Activated CD4-positive, alpha-beta memory T cell treated with anti-CD3 and anti-CD28 coated beads, Interleukin-2, amount 10 ng/mL, durations not matched to agents 7 days and 5 days (primary cell): ENCODE measurements around the gene NWD2. TPM values are rescaled to one million over a fixed set of nuclear protein-coding genes. Genes with fewer than 3 reads are reported as not detected.
"Not testable (repeated sequence)": the region's sequence is repeated elsewhere in the genome, so short reads cannot be mapped to it uniquely, and the experiment has no call there.

Source experiments
- CTCF ChIA-PET: fragments of 350-600 bp; sonication (Branson Sonifier 250); formaldehyde crosslinking; loops from one replicate; lab custom pipeline; 2021; ENCODE audit warnings: antibody characterized with exemption, inconsistent platforms; lab: Charles Lee
- POLR2A ChIA-PET: fragments of 350-600 bp; sonication (Branson Sonifier 250); formaldehyde crosslinking; loops from one replicate; lab custom pipeline; 2021; ENCODE audit warnings: antibody characterized with exemption; lab: Charles Lee
- DNase-seq: peaks from one replicate; pipeline ENCODE4 v3.0.0-alpha.2; 2020
- H3K27ac Mint-ChIP-seq: one replicate; pipeline ENCODE4 v1.8.0; 2021; ENCODE audit warnings: mild to moderate bottlenecking, mixed read lengths
- H3K27me3 Mint-ChIP-seq: one replicate; pipeline ENCODE4 v1.8.0; 2021; ENCODE audit warnings: mixed read lengths
- H3K36me3 Mint-ChIP-seq: one replicate; pipeline ENCODE4 v1.8.0; 2021; ENCODE audit warnings: low read depth, mixed read lengths
- H3K4me1 Mint-ChIP-seq: one replicate; pipeline ENCODE4 v1.8.0; 2021; ENCODE audit warnings: mixed read lengths
- H3K4me3 Mint-ChIP-seq: one replicate; pipeline ENCODE4 v1.8.0; 2021; ENCODE audit warnings: mild to moderate bottlenecking, mixed read lengths
- H3K9me3 Mint-ChIP-seq: one replicate; pipeline ENCODE4 v1.8.0; 2021; ENCODE audit warnings: mixed read lengths
- total RNA-seq, 2 experiments: library from RNA; stranded (reverse); gene quantifications; one replicate each; pipeline ENCODE4 v1.2.3, GENCODE V29; 2021

Gene NWD2
- total RNA-seq, 2 experiments from 2014 or later: not detected

- no peak overlapping the region for H3K4me3 Mint-ChIP-seq
- POLR2A ChIA-PET: no interaction called here
- no peaks in the 10 kb centered on the region for H3K4me1 Mint-ChIP-seq
- CTCF ChIA-PET: interaction anchor here (1.0 kb wide), 1 partner anchor 23 kb away, joined by 3 read pairs; no protein-coding TSS in a partner anchor
- H3K36me3 Mint-ChIP-seq: no peaks in the 10 kb centered on the region
- peaks cover 29% of the 10 kb centered on the region for H3K27me3 Mint-ChIP-seq
- DNase-seq: no peak
- no peaks in the 10 kb centered on the region for H3K9me3 Mint-ChIP-seq
- H3K27ac Mint-ChIP-seq: no peak overlapping the region
Observed at GRCh38 chr4:37476256-37476655, 231.7 kb downstream of the NWD2 start.

GRCh38 chr4:37476691-37477090 is 232.1 kb downstream of the NWD2 start:
- no peaks in the 10 kb centered on the region for H3K9me3 Mint-ChIP-seq
- H3K27ac Mint-ChIP-seq: no peak overlapping the region
- H3K4me3 Mint-ChIP-seq: no peak overlapping the region
- H3K4me1 Mint-ChIP-seq: no peaks in the 10 kb centered on the region
- no peak for DNase-seq
- H3K36me3 Mint-ChIP-seq: no peaks in the 10 kb centered on the region
- CTCF ChIA-PET: interaction anchor here (1.0 kb wide), 1 partner anchor 24 kb away, joined by 3 read pairs; no protein-coding TSS in a partner anchor
- POLR2A ChIA-PET: no interaction called here
- H3K27me3 Mint-ChIP-seq: peaks cover 29% of the 10 kb centered on the region

GRCh38 chr4:37477126-37477525 is 232.6 kb downstream of the NWD2 start:
- H3K27me3 Mint-ChIP-seq: peaks cover 26% of the 10 kb centered on the region
- DNase-seq: no peak
- H3K4me3 Mint-ChIP-seq: no peak overlapping the region
- H3K36me3 Mint-ChIP-seq: no peaks in the 10 kb centered on the region
- ChIA-PET POLR2A (no interaction called here), CTCF (no interaction called here)
- H3K27ac Mint-ChIP-seq: no peak overlapping the region
- no peaks in the 10 kb centered on the region for H3K9me3 Mint-ChIP-seq
- no peaks in the 10 kb centered on the region for H3K4me1 Mint-ChIP-seq

GRCh38 chr4:37478151-37478550 is 233.6 kb downstream of the NWD2 start:
- Mint-ChIP-seq H3K27ac (no peak overlapping the region), H3K4me1 (no peaks in the 10 kb centered on the region), H3K27me3 (peaks cover 21% of the 10 kb centered on the region), H3K4me3 (no peak overlapping the region), H3K36me3 (no peaks in the 10 kb centered on the region), H3K9me3 (no peaks in the 10 kb centered on the region)
- ChIA-PET CTCF (no interaction called here), POLR2A (no interaction called here)
- no peak for DNase-seq

- Mint-ChIP-seq H3K27ac (no peak overlapping the region), H3K9me3 (no peaks in the 10 kb centered on the region), H3K27me3 (peaks cover 14% of the 10 kb centered on the region), H3K4me1 (no peaks in the 10 kb centered on the region), H3K36me3 (no peaks in the 10 kb centered on the region), H3K4me3 (no peak overlapping the region)
- ChIA-PET CTCF (no interaction called here), POLR2A (no interaction called here)
- no peak for DNase-seq
Observed at GRCh38 chr4:37480509-37480908, 236.0 kb downstream of the NWD2 start.

GRCh38 chr4:37481547-37482122 is 237.1 kb downstream of the NWD2 start:
- POLR2A ChIA-PET: no interaction called here
- no peak for DNase-seq
- H3K9me3 Mint-ChIP-seq: no peaks in the 10 kb centered on the region
- H3K4me3 Mint-ChIP-seq: no peak overlapping the region
- H3K27me3 Mint-ChIP-seq: peaks cover 11% of the 10 kb centered on the region
- CTCF ChIA-PET: no interaction called here
- no peaks in the 10 kb centered on the region for H3K4me1 Mint-ChIP-seq
- no peaks in the 10 kb centered on the region for H3K36me3 Mint-ChIP-seq
- no peak overlapping the region for H3K27ac Mint-ChIP-seq

- no peak overlapping the region for H3K27ac Mint-ChIP-seq
- no peaks in the 10 kb centered on the region for H3K9me3 Mint-ChIP-seq
- peaks cover 10% of the 10 kb centered on the region for H3K27me3 Mint-ChIP-seq
- ChIA-PET CTCF (no interaction called here), POLR2A (no interaction called here)
- H3K4me1 Mint-ChIP-seq: no peaks in the 10 kb centered on the region
- no peak overlapping the region for H3K4me3 Mint-ChIP-seq
- no peak for DNase-seq
- no peaks in the 10 kb centered on the region for H3K36me3 Mint-ChIP-seq
Observed at GRCh38 chr4:37482236-37482913, 237.8 kb downstream of the NWD2 start.

- H3K4me1 Mint-ChIP-seq: no peaks in the 10 kb centered on the region
- no peaks in the 10 kb centered on the region for H3K36me3 Mint-ChIP-seq
- H3K27me3 Mint-ChIP-seq: peaks cover 10% of the 10 kb centered on the region
- POLR2A ChIA-PET: no interaction called here
- no peak for DNase-seq
- H3K27ac Mint-ChIP-seq: no peak overlapping the region
- no peak overlapping the region for H3K4me3 Mint-ChIP-seq
- CTCF ChIA-PET: no interaction called here
- no peaks in the 10 kb centered on the region for H3K9me3 Mint-ChIP-seq
Observed at GRCh38 chr4:37483610-37484009, 239.1 kb downstream of the NWD2 start.

GRCh38 chr4:37486166-37486565 is 241.6 kb downstream of the NWD2 start:
- POLR2A ChIA-PET: no interaction called here
- no peak overlapping the region for H3K27ac Mint-ChIP-seq
- H3K4me3 Mint-ChIP-seq: no peak overlapping the region
- no peaks in the 10 kb centered on the region for H3K9me3 Mint-ChIP-seq
- CTCF ChIA-PET: no interaction called here
- DNase-seq: no peak
- H3K27me3 Mint-ChIP-seq: peaks cover 6% of the 10 kb centered on the region
- no peaks in the 10 kb centered on the region for H3K36me3 Mint-ChIP-seq
- no peaks in the 10 kb centered on the region for H3K4me1 Mint-ChIP-seq

- Mint-ChIP-seq H3K4me1 (no peaks in the 10 kb centered on the region), H3K27me3 (peaks cover 6% of the 10 kb centered on the region), H3K36me3 (no peaks in the 10 kb centered on the region), H3K4me3 (no peak overlapping the region), H3K9me3 (no peaks in the 10 kb centered on the region), H3K27ac (no peak overlapping the region)
- ChIA-PET CTCF (no interaction called here), POLR2A (no interaction called here)
- DNase-seq: no peak
Observed at GRCh38 chr4:37487668-37488067, 243.1 kb downstream of the NWD2 start.

- H3K27ac Mint-ChIP-seq: no peak overlapping the region
- no peaks in the 10 kb centered on the region for H3K4me1 Mint-ChIP-seq
- H3K4me3 Mint-ChIP-seq: no peak overlapping the region
- H3K36me3 Mint-ChIP-seq: no peaks in the 10 kb centered on the region
- peaks cover 5% of the 10 kb centered on the region for H3K27me3 Mint-ChIP-seq
- CTCF ChIA-PET: no interaction called here
- H3K9me3 Mint-ChIP-seq: no peaks in the 10 kb centered on the region
- no peak for DNase-seq
- POLR2A ChIA-PET: no interaction called here
Observed at GRCh38 chr4:37489697-37490096, 245.2 kb downstream of the NWD2 start.

GRCh38 chr4:37490391-37491347 is 246.1 kb downstream of the NWD2 start:
- no peak for DNase-seq
- no peaks in the 10 kb centered on the region for H3K9me3 Mint-ChIP-seq
- no peak overlapping the region for H3K27ac Mint-ChIP-seq
- ChIA-PET CTCF (no interaction called here), POLR2A (no interaction called here)
- peaks cover 5% of the 10 kb centered on the region for H3K27me3 Mint-ChIP-seq
- no peak overlapping the region for H3K4me3 Mint-ChIP-seq
- no peaks in the 10 kb centered on the region for H3K36me3 Mint-ChIP-seq
- H3K4me1 Mint-ChIP-seq: no peaks in the 10 kb centered on the region

- H3K4me1 Mint-ChIP-seq, POLR2A ChIA-PET, CTCF ChIA-PET, H3K27me3 Mint-ChIP-seq, DNase-seq, H3K36me3 Mint-ChIP-seq, H3K27ac Mint-ChIP-seq, H3K4me3 Mint-ChIP-seq, H3K9me3 Mint-ChIP-seq: not testable (repeated sequence)
Observed at GRCh38 chr4:37495353-37495752, 250.8 kb downstream of the NWD2 start.
